ENCODE measurements around the gene TLR6.

GRCh38 chr4:38855466-38855865 lies 1.2 kb downstream of the TLR6 start:
- TF ChIP-seq, protein P1, sequence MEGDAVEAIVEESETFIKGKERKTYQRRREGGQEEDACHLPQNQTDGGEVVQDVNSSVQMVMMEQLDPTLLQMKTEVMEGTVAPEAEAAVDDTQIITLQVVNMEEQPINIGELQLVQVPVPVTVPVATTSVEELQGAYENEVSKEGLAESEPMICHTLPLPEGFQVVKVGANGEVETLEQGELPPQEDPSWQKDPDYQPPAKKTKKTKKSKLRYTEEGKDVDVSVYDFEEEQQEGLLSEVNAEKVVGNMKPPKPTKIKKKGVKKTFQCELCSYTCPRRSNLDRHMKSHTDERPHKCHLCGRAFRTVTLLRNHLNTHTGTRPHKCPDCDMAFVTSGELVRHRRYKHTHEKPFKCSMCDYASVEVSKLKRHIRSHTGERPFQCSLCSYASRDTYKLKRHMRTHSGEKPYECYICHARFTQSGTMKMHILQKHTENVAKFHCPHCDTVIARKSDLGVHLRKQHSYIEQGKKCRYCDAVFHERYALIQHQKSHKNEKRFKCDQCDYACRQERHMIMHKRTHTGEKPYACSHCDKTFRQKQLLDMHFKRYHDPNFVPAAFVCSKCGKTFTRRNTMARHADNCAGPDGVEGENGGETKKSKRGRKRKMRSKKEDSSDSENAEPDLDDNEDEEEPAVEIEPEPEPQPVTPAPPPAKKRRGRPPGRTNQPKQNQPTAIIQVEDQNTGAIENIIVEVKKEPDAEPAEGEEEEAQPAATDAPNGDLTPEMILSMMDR (IDR thresholded peaks at IDR 0.05) = no peak
- no peak for TF ChIP-seq POLR2A (IDR thresholded peaks at IDR 0.05)
